ENCODE measurements around the gene DOCK4. TPM values are rescaled to one million over a fixed set of nuclear protein-coding genes. Genes with fewer than 3 reads are reported as not detected.

DOCK4 gene
- total RNA-seq, 1 donor from 2014 or later, result 43.5 TPM

DNA sequence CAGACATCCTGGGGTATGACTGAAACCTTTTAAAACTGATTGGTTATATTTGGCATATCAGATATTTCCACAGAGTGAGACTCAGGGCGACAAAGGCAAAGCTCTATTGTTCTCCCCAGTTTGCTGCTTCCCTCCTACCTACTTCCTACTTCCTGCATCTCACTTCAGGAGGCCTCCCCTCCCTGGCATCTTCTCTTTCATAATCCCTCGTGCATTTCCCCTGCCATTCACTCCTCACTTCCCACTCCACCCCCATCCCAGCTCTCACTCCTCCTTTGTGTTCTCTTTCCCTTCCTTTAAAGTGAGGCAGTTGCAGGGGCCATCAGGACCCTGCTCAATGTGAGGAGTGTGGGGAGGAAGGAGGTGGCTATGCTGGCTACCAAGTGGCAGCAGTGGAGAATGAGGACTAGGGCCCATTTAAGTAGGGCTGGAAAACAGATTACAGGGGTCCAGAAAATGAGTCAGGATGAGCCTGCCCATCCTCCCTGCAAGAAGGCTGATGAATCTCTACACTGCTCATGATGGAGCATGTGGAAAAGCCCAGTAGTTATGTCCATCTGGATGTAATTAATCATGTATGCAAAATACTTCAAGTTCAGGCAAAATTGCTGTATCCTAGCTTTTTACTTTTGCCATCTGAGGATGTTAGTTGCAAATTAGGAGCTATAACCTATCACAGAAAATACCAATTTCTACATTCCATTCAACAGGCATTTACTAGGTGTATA is 332.1 kb downstream of the DOCK4 start:
- Histone ChIP-seq H3K27me3 (no peaks in the 10 kb centered on the region), H3K9me3 (no peaks in the 10 kb centered on the region), H3K4me1 (peaks cover 0 to 9% of the 10 kb centered on the region in 2 donors), H3K27ac (peak overlapping the region; percentile 61 to 69), H3K36me3 (no peaks in the 10 kb centered on the region), H3K4me3 (no peak overlapping the region)
- TF ChIP-seq, protein P1, sequence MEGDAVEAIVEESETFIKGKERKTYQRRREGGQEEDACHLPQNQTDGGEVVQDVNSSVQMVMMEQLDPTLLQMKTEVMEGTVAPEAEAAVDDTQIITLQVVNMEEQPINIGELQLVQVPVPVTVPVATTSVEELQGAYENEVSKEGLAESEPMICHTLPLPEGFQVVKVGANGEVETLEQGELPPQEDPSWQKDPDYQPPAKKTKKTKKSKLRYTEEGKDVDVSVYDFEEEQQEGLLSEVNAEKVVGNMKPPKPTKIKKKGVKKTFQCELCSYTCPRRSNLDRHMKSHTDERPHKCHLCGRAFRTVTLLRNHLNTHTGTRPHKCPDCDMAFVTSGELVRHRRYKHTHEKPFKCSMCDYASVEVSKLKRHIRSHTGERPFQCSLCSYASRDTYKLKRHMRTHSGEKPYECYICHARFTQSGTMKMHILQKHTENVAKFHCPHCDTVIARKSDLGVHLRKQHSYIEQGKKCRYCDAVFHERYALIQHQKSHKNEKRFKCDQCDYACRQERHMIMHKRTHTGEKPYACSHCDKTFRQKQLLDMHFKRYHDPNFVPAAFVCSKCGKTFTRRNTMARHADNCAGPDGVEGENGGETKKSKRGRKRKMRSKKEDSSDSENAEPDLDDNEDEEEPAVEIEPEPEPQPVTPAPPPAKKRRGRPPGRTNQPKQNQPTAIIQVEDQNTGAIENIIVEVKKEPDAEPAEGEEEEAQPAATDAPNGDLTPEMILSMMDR (IDR thresholded peaks at IDR 0.05), result no peak
- intact Hi-C loops (cut with DNase I), result no loop called here
- no peak for DNase-seq (ENCODE audit: low spot score in 2 of 2)

DNA sequence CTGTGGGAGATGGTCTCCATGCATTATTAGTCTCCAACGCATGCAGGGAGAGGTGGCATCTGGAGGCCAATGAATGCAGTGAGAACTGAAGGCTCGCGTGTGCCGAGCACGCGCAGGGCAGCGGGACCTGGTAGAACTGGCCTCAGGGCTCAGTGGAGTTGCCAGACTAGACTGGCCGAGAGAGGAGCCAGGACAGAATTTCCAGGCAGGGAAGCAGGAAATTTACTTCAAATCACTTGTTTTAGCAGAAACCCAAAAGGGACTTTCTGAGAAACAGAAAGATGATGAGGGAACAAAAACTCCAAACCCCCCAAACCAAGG is 332.9 kb downstream of the DOCK4 start:
- intact Hi-C loops (cut with DNase I), result no loop called here
- Histone ChIP-seq H3K9me3 (no peaks in the 10 kb centered on the region), H3K36me3 (no peaks in the 10 kb centered on the region), H3K27me3 (no peaks in the 10 kb centered on the region), H3K27ac (peak overlapping the region; percentile 61 to 69), H3K4me1 (peaks cover 0 to 9% of the 10 kb centered on the region in 2 donors), H3K4me3 (no peak overlapping the region)
- DNase-seq (ENCODE audit: low spot score in 2 of 2), result no peak
- TF ChIP-seq, protein P1 (IDR thresholded peaks at IDR 0.05), result no peak

DNA sequence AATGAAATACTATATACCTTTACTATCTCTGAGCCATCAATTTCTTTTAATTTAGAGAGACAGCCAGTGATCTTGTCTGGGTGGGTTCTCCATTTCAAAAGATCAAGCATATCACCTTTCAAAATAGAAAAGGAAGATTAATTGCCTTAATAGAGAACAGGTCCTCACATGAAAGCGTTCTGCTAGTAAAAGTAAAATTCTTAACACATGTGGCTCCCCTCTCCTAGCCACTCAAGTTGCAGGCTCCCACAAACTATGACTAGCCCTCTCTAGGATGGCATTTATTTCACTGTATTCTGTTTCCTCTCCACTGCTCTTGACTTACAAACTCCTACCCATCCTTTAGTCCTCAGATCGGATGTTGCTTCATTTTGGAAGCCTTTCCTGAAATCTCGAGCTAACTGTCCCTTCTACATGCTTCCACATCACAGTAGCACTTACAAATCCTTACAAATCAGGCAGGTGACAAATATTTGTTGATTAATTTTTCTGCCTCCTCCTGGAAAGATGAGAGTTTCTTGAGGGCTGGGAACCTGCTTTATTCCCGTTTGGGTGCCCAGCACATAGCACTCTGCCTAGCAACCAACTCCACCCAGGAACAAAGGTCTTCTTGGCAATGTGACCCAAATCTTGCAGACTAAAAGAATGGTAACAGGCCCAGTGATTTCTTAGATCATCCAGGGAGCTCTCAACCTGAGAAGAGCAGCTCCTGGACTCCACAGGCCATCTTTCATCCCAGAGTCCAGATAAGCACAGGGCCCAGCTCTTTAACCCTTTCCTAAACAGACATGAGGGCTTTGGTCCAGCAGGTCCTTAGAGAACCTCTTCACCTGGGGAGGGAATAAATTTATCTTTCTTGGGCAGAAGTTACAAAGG is 333.5 kb downstream of the DOCK4 start:
- Histone ChIP-seq H3K27me3 (no peaks in the 10 kb centered on the region), H3K4me1 (peaks cover 0 to 9% of the 10 kb centered on the region in 2 donors), H3K27ac (peak overlapping the region; percentile 61 to 69), H3K36me3 (no peaks in the 10 kb centered on the region), H3K4me3 (no peak overlapping the region), H3K9me3 (no peaks in the 10 kb centered on the region)
- TF ChIP-seq, protein P1 (IDR thresholded peaks at IDR 0.05), result no peak
- no peak for DNase-seq (ENCODE audit: low spot score in 2 of 2)
- intact Hi-C loops (cut with DNase I), result no loop called here

DNA sequence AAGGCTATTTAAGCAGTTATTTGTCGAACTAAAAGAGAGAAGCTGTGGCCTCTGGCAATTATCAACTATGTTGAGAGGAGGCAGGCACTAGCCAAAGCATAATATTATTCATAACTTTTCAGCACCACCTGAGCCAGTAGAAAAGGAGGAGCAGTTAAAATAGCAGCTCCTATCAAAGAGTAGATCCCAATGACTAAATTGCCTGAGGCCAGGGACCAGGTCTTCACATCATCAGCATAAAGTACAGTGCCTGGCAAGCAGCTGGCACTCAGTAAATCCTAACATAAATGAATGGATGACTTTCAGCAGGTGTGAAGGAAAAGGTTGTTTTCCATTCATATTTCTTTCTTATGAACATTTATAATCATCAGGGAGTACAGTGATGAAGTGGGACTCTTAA is 334.9 kb downstream of the DOCK4 start:
- Histone ChIP-seq H3K4me3 (no peak overlapping the region), H3K27me3 (no peaks in the 10 kb centered on the region), H3K9me3 (no peaks in the 10 kb centered on the region), H3K27ac (no peak overlapping the region), H3K36me3 (no peaks in the 10 kb centered on the region), H3K4me1 (peaks cover 0 to 9% of the 10 kb centered on the region in 2 donors)
- TF ChIP-seq, protein P1 (IDR thresholded peaks at IDR 0.05), result no peak
- intact Hi-C loops (cut with DNase I), result no loop called here
- no peak for DNase-seq (ENCODE audit: low spot score in 2 of 2)

DNA sequence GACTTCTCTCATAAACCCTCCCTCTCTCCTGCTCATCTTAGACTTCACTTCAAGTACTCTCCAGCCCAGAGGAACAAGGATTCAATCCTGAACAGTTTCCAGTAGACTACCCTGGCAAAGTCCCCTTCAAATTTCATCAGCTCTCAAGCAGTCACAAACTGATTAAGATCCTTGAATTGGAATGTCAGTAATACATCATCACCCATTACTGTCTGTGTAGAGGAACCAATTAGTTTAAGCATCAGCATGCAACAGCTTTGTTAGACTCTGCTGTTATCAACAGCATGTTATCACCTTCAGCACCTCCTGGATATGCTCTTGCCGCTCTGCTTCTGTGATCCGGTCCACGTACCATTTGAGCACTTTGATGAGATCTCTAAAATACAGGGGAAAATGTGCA is 336.9 kb downstream of the DOCK4 start:
- Histone ChIP-seq H3K27me3 (no peaks in the 10 kb centered on the region), H3K9me3 (no peaks in the 10 kb centered on the region), H3K4me3 (no peak overlapping the region), H3K4me1 (peaks cover 0 to 12% of the 10 kb centered on the region in 2 donors), H3K27ac (no peak overlapping the region), H3K36me3 (no peaks in the 10 kb centered on the region)
- TF ChIP-seq, protein P1 (IDR thresholded peaks at IDR 0.05), result no peak
- no peak for DNase-seq (ENCODE audit: low spot score in 2 of 2)
- intact Hi-C loops (cut with DNase I), result no loop called here
